Medulla oblongata (tissue), 1 donor: ENCODE measurements around the gene PCLAF.
"Not testable (repeated sequence)": the region's sequence is repeated elsewhere in the genome, so short reads cannot be mapped to it uniquely, and the experiment has no call there.

Source experiments
- DNase-seq: peaks from one replicate; pipeline ENCODE4 v3.0.0-alpha.2; 2015; ENCODE audit errors: extremely low spot score

PCLAF gene

DNA sequence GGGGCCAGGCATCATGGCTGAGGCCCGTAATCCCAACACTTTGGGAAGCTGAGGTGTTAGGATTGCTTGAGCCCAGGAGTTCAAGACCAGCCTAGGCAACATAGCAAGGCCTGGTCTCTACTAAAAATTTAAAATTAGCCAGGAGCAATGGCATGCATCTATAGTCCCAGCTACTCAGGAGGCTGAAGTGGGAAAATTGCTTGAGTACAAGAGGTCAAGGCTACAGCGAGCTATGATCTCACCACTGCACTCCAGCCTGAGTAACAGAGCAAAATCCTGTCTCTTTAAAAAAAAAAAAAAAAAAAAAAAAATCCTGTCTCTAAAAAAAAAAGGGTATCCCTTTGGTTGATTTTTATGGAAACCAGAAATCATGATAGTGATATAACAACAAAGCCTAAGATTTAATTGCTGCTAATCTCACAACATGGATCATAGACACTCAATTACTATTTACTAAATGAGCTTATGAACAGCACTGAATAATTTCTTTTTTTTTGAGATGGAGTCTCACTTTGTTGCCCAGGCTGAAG is 12.1 kb downstream of the PCLAF start:
- DNase-seq: no peak

DNA sequence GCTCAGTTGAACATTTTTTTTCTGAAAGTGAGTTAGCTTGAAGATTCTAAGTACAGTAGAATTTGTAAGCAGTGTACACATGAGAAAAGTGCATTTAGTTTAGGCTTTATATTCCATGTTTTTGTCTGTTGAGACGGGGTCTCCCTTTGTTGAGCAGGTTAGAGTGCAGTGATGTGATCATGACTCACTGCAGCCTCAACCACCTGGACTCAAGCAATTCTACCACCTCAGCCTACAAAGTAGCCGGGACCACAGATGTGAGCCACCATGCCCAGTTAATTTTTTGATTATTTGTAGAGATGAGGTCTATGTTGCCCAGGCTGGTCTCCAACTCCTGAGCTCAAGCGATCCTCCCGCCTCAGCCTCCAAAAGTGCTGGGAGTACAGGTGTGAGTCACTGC is 20.0 kb downstream of the PCLAF start:
- DNase-seq: no peak

DNA sequence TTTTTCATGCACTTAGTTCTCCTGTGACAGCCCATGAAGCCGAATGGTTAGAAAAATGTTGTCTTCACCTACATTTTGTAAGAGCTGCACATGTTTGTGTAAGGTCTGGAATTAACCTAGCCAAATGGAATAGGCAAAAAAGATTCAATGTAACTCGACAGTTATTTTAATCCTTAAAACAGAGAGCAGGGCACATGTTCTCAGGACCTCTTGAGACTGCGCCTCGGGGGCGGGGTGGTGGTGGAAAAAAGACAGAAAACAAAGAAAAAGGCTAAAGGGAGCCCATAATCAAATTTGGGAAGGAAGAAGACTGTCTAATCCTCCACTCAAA is 24.6 kb downstream of the PCLAF start:
- DNase-seq: no peak

DNA sequence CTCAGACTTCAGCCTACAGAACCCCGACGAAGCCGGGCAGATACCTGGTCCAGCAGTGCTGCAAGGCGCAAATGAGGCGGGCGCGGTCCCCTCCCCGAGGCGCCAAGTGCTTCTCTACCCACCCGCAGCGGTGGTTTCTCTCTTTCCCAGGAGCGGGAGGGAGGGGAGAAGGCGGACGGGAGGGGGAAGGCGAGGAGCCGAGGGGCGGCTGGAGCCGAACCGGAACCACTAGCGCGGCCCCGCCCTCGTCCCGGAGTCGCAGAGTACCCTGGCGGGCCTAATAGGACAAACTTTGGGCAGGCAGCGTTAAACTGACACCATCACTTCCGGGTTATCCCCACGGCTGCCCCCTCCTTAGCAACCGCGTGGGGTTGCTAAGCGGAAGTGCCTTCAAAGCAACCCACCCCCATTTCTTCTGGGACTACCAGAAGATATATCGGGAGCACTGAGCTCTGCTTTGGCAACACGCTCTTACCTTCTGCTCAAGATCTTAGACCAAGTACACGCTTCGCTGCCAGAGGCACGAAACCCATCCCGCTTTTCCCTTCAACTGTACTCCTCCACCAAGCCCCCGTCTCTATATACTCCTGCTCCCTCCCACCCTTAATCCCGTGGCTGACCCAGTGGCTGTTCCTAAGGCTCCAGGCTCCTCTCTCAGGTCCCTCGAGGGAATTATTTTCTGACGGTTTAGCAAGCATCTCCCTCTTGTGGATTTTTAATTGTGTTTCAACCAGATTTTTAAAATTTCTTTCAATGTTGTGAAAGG is 25.1 kb downstream of the PCLAF start, which contains the start of gene CSNK1G1:
Gene CSNK1G1, minus strand, starts transcription at position 230 of the 766 bp plus-strand sequence. CDS start 55,674 bp downstream, outside the sequence.
- DNase-seq: peak; percentile 98

DNA sequence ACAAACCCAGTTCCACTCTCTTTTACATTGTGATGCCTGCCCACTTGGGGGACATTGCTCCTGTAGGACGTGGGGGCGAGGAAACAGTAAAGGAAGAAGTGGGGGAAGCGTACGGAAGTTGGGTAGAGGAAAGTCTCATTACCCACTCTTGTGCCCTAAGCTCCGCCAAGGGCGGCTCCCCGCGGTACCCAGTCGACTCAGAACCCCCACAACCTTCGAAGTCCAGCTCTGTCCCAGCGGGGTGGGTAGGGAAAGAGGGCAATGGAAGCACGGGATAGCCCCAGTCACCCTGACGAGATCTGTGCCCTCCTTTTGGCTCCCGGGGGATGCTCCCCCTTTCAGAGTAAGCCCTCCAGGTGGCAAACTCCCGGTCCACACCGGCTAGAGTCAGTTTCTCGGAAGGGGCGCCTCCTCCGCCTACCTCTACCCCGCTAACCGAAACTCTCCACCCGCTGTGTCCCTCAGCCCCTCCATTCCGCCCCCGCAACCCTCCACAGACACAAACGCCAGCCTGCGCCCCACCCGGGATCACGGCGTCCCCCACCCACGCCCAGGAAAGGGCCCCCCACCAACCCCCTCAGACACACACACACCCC is 25.8 kb downstream of the PCLAF start:
- peak; percentile 11 for DNase-seq

DNA sequence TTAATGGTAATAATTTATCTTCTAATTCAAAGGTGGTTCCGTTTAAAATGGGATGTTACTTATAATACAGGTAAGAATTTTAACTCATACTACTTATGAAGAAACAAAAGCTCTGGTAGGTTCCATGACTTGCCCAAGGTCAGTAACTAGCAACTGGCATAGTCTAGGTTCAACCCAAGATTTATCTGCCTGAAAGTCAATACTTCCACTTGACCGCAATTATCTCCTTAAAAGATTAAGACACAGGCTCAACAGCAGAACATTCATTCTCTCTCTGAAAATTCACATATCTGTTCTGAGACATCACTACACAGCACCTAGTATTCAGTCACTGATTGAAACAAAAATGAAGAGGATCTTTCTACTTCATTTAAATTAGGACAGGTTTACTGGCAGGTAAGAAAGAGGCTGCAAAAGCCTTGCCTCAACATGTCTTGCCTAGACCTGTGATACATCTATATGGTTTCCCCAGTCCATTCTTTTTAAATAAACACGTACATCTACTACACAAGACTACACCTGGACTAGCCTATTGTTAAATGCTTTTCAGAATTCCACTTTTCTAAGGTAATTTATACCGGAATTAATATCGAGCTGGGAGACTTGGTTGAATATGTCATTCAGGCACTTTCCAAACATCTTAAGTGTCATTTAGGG is 26.4 kb downstream of the PCLAF start:
- DNase-seq: no peak

DNA sequence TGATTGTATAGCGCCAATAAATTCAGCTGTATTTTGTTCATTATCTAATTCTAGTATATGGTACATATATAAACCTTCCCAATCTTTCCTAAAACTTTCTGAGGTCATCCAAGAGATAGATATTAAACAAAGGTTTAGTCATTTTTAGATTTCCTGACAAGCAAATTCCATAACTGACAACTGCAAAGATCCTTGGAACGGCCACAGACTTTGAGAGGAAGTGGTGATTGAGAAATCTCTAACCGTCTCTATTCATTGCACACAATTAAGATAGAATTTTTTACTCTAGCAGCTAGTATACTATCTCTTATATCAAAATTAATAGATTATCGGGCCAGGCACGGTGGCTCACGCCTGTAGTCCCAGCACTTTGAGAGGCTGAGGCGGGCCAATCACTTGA is 30.0 kb downstream of the PCLAF start:
- DNase-seq: no peak

DNA sequence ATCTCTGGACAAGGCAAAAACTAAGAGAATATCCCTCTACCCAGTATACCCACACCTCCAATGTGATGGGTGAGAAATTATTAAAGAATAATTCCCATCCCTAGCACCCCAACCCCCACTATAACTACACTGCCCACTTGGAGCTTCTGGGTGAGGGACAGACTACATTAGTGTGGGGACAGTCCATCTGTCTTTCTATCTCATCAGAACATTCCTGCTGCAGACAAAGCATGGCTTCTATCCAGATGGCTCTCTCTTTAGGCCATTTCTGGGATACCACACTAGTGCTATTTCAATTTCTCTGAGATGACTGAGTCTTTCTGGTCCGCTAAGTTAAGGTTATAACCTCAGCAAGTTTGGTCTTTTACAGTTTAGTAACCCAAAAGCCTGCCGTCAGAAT is 31.9 kb downstream of the PCLAF start:
- no peak for DNase-seq

DNA sequence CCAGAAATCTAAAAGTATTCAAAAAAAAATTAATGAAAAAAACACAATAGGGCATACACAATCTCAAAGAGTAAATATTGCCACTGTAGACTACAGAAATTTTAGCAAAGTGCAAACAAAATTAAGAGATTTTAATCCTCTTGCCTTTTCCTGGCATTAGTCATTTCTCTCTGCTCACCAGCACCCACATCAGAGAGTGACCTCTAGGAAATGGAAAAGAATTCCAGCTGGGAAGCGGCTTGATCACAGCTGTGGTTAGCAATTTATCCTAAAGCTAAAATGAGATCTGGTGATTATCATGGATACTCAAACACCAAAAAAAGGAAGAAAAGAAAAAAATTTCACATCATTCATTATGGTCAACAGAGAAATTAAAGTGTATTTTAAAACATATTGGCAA is 32.8 kb downstream of the PCLAF start:
- no peak for DNase-seq

DNA sequence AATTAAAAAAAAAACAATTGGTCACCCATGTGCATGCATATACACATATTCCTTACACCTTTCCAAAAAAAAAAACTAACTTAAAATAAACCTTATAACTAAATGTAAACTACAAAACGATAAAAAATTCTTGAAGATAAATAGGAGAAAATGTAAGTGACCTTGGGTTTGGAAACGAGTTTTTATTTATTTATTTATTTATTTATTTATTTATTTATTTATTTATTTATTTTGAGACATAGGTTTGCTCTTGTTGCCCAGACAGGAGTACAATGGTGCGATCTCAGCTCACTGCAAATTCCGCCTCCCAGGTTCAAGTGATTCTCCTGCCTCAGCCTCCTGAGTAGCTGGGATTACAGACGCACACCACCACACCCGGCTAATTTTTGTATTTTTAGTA is 35.0 kb downstream of the PCLAF start:
- DNase-seq: not testable (repeated sequence)

DNA sequence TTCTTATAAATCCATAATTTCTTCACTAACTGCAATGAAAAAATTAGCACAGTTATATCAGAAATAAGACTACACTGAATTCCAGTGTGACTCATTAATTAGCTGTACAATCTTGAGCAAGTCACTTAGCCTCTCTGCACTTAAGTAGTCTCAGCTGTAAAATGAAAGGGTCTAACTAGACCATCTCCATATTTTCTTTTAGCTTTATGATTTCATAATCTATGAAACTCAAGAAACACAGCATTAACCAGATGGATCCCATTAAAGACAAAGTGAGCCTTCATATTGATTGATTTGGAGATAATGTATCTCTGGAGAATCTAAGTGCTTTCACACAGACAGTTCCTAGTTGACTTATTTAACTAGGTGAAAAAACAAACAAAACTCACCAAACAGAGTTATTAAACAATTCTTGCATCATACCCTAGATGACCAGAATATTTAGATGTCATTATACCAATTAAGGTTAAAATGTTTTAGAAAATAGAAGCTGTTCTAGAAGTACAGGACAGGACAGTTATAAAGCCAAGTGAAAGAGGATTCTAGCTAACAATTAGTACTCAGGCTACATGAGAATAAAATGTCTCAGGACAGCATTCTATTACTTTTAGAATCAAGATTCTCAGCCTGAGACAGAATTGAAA is 36.5 kb downstream of the PCLAF start:
- DNase-seq: no peak

DNA sequence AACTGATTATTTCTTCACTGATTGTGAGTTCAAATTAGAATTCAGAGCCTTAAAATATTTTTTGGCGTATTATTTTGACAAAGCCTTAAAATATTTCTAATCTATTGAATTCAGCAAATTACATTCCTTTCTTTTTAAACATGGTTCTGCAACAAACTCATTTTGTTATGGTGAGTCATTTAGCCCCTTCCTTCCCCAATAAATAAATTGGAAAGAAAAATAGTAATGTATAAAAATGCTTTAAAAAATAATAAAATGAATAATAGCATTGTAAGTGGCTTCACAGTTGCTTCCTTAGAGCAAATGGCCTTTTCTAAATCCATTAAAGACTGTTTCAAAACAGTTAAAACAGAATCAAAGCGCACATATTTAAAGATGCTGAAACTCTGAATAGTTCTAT is 37.4 kb downstream of the PCLAF start:
- DNase-seq: no peak

DNA sequence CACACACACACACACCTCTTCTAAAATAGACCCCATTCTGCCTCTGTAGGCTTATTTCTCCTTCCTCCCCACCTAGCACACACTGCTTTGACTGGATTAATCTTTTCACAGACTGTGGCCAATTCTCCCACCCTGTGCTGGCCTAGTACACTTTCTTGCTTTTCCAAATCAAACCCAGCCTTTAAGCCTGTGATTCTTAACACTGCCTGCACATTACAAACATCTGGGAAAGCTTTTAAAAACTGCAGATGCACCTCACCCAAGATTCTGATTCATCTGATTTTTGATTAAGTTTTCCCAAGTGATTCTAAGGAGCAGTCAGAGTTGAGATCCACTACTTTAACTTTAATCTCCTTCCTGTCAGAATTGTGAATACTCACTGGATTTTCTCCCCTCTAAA is 38.0 kb downstream of the PCLAF start:
- no peak for DNase-seq

DNA sequence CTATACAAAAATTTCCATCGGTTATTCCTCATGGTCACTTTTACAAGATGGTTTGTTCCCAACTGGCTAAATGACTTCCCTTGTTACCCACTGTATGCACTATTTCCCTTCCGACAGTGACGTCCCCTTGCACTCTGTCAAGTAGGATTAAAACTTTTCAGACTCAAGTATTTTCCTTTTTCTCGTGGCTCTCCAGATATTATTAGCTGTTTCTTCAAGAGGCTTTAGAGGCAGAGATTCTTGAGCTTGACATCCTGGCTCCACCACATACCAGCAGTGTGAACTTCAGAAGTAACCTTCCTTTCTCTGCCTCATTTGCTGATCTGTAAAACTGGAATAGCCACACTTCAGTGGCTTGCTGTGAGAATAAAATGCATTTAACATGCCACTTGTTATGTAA is 39.3 kb downstream of the PCLAF start:
- DNase-seq: no peak

DNA sequence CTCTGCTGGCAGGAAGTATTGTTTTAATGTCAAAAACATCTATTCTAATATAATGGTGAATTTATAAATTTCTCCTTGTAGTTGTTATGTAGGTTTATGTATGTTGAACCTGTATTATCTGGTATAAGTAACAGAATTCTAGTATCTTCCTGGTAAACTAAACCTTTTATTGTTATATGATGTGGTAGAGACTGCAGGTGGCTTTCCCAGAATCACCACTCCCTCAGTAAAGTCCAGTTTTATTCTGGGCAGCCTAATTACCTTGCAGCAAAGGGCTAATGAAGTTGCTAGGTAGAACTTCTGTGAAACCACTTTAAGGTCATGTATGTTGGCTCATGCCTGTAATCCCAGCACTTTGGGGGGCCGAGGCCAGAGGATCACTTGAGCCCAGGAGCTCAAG is 40.9 kb downstream of the PCLAF start:
- DNase-seq: no peak

DNA sequence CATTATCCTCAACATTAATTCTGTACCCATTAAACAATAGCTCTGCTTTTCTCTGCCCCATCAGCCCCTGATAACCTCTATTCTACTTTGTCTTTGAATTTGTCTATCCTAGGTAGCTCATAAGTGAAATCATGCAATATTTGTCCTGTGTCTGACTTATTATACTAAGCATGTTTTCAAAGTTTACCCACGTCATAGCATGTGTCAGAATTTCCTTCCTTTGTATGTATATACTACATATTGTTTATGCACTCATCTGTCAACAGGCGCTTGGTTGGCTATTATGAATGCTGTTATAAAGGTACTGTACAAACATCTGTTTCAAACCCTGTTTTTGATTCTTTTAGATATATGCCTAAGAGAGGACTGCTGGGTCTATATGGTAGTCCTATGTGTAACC is 43.5 kb downstream of the PCLAF start:
- DNase-seq: no peak

DNA sequence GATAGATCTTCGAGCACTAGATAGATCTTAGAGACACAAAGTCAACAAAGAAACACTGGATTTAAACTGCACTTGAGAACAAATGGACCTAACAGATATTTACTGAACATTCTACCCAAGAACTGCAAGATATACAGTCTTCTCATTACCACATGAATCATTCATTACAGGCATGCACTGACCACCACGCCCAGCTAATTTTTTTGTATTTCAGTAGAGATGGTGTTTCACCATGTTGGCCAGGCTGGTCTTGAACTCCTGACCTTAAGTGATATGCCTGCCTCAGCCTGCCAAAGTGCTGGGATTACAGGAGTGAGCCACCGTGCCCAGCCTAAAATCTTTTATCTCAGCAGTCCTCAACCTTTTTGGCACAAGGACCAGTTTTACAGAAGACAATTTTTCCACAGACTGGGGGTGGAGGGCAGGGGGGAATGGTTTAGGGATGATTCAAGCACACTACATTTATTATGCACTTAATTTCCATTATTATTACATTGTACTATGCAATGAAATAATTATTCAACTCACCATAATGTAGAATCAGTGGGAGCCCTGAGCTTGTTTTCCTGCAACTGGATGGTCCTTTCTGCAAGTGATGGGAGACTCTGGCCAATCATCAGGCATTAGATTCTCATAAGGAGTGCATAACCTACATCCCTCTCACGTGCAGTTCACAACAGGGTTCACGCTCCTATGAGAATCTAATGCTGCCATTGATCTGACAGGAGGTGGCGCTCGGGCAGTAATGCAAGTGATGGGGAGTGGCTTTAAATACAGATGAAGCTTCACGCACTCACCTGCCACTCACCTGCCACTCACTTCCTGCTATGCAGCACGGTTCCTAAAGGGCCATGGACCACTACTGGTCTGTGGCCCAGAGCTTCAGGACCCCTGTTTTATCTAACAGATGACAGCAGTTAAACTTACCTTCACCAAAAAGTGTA is 47.0 kb downstream of the PCLAF start:
- no peak for DNase-seq

DNA sequence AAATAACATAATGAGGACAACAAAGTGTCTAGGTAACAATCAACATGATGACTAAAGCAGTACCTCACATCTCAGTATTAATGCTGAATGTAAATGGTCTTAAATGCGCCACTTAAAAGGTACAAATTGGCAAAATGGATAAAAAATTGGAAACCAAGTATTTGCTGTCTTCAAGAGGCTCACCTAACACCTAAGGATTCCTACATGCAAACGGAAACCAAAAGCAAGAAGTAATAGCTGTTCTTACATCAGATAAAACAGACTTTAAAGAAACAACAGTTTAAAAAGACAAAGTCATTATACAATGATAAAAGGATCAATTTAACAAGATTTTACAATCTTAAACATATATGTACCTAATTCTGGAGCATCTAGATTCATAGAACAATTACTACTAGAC is 47.7 kb downstream of the PCLAF start:
- no peak for DNase-seq

DNA sequence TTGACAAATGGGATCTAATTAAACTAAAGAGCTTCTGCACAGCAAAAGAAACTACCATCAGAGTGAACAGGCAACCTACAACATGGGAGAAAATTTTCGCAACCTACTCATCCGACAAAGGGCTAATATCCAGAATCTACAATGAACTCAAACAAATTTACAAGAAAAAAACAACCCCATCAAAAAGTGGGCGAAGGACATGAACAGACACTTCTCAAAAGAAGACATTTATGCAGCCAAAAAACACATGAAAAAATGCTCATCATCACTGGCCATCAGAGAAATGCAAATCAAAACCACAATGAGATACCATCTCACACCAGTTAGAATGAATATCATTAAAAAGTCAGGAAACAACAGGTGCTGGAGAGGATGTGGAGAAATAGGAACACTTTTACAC is 49.6 kb downstream of the PCLAF start:
- DNase-seq: not testable (repeated sequence)

DNA sequence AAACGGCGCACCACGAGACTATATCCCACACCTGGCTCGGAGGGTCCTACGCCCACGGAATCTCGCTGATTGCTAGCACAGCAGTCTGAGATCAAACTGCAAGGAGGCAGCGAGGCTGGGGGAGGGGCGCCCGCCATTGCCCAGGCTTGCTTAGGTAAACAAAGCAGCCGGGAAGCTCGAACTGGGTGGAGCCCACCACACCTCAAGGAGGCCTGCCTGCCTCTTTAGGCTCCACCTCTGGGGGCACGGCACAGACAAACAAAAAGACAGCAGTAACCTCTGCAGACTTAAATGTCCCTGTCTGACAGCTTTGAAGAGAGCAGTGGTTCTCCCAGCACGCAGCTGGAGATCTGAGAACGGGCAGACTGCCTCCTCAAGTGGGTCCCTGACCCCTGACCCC is 54.3 kb downstream of the PCLAF start:
- DNase-seq: not testable (repeated sequence)

DNA sequence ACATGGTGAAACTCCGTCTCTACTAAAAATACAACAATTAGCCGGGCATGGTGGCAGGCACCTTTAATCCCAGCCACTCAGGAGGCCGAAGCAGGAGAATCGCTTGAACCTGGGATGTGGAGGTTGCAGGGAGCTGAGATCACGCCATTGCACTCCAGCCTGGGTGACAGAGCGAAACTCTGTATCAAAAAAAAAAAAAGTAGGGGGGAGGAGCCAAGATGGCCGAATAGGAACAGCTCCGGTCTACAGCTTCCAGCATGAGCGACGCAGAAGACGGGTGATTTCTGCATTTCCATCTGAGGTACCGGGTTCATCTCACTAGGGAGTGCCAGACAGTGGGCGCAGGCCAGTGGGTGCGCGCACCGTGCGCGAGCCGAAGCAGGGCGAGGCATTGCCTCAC is 54.8 kb downstream of the PCLAF start:
- not testable (repeated sequence) for DNase-seq
